GM19468 (cell line): ENCODE results near the gene MICAL1.
A peak's percentile ranks its signal among the peaks of the same experiment; 100 is the strongest.

ENCODE experiments used
- ATAC-seq: cut with Tn5 transposase; IDR thresholded peaks from one replicate; pipeline ENCODE4 v1.9.1; 2021; ENCODE audit warnings: mild to moderate bottlenecking, moderate library complexity, moderate number of reproducible peaks; ENCODE audit not compliant: unreplicated experiment; ENCODE audit errors: extremely low read depth

MICAL1 gene, protein sequence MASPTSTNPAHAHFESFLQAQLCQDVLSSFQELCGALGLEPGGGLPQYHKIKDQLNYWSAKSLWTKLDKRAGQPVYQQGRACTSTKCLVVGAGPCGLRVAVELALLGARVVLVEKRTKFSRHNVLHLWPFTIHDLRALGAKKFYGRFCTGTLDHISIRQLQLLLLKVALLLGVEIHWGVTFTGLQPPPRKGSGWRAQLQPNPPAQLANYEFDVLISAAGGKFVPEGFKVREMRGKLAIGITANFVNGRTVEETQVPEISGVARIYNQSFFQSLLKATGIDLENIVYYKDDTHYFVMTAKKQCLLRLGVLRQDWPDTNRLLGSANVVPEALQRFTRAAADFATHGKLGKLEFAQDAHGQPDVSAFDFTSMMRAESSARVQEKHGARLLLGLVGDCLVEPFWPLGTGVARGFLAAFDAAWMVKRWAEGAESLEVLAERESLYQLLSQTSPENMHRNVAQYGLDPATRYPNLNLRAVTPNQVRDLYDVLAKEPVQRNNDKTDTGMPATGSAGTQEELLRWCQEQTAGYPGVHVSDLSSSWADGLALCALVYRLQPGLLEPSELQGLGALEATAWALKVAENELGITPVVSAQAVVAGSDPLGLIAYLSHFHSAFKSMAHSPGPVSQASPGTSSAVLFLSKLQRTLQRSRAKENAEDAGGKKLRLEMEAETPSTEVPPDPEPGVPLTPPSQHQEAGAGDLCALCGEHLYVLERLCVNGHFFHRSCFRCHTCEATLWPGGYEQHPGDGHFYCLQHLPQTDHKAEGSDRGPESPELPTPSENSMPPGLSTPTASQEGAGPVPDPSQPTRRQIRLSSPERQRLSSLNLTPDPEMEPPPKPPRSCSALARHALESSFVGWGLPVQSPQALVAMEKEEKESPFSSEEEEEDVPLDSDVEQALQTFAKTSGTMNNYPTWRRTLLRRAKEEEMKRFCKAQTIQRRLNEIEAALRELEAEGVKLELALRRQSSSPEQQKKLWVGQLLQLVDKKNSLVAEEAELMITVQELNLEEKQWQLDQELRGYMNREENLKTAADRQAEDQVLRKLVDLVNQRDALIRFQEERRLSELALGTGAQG

DNA sequence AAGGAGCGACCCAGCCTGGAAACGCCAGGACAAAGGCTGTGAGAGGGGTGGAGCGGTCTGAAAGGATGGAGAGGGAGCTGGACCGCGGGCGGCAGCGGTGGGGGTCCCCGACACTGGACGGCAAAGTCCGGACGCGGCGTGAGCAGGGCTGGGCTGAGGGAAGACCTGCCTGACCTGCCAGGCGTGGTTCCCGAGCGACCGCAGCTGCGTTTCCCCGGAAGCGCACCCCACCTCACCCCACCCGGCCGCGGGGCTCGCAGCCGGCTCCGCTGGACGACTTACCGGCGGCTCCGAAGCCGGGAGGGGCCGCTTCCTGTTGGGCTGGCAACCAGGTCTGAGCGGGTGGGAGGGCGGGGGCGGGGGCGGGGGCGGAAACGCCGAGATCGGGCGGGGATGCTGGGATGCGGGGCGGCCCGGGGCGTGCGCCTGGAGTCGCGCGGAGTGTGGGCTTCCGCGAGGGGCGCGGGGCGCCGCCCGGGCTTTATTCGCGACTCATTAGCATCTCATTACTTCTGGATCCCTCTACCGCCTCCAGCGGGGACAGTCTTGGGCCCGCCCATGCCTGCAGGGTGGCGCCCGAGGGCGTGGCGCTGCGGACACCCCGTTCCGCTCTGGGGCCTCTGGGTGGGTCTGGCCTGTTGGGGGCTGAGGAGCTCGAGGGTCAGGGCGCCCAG, at the start of gene MICAL1:
TSS of gene MICAL1 (minus strand) at position 336 of the 674 bp plus-strand sequence. CDS start 1,576 bp downstream, outside the sequence.
- ATAC-seq: peak; percentile 67

DNA sequence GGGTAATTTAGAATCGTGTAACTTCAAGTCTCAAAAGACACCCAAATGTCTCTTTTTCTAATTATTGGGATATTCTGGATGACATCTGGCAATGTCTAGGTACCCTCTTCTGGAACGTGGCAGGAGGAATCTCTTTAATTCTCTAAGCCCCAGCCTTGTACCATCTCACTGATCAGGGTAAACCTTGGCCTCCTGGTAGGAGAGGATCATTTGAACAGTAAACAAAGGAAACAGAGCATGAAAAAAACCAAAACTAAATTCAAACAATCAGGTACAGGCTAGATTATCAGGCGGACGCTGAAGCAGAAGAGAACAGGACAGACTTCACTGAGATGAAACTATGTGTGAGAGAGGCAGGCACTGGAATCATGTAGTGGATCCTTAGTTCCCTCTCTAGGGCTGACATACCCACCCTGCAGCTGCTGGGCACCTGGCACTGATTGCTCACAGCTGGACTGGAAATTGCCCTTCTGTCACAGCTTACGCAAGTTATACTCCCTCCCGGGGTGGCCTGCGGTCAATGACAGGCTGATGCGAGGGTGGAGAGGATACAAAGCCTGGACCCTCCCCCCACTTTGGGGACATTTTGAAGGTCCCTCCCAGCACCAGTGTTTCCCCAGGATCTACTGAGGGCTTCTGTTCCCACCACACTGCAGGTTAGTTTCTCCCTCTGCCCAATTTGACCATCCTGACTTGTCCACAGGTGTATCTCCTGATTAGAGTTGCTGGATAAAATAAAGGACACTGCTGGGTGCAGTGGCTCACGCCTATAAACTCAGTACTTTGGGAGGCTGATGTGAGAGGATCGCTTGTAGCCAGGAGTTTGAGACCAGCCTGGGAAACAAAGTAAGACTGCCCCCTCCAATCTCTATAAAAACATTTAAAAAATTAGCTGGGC, 48.0 kb upstream of the MICAL1 start:
- ATAC-seq: no peak

DNA sequence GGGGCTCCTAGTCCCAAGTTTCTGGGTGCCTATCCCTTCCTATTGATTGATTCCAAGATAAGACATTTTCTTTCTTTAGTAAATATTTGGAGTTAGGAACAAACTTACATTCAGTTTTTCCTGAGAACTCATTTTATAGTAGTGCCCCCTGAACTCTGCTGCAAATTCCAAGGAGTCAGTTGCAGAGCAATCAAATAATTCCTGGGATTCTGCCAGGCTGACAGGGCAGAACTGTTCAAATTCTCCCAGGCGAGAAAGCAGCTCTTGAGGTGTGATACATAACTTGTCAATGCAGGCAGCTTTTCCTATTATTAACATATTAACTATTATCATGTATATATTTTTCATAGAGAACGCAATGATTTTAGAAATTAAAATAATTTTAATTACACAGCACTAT, 43.4 kb upstream of the MICAL1 start:
- no peak for ATAC-seq

DNA sequence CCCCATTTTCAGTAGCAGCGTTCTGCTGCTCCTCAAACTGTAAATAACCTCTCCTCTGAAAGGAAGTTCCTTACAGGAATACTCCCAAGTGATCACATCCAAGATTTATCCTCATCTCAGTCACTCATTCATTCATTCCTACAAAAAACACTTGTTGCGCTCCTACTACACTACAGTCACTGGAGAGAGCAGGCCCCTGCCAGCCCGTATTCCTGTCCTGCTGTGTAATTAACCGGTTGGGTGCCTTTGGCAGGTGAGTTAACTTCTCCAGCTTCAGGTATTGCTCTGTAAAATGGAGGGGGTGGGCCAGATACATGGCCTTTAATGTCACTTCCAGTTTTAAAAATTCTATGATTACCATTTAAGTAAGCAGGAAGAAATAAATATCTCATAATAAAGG, 42.5 kb upstream of the MICAL1 start:
- ATAC-seq: no peak

DNA sequence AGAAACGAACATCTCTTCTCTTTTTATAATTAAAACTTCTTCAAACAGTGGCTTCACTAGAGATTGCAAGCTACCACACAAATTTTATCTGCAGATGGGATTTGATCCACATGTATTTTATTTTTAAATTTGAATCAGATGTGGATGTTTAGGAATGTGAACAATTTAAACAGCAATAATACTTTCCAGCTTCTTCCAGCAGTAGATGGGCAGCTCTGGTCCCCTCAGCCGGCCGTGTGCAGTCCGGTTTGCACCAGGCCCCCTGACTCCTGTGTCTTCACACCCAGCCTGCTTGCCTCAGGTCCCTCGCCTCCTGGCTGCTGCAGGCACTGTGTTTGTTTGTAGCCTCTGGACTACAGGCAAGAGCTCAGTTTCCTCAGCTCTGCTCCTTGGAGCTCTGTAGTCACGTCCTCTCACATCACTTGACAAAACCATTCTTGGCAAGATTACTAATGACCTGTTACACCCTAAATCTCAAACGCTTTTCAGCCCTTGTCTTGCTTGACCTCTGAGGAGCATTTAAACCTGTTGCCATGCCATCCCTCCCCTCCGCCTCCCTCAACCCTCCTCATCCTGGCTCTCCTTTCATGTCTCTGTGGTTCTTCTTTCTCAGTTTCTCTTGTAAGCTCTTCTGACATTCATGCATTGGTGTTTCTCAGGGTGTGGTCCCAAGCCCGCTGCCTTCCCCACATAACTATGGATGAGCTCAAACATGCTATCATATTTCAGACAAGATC, 40.6 kb upstream of the MICAL1 start:
- no peak for ATAC-seq

DNA sequence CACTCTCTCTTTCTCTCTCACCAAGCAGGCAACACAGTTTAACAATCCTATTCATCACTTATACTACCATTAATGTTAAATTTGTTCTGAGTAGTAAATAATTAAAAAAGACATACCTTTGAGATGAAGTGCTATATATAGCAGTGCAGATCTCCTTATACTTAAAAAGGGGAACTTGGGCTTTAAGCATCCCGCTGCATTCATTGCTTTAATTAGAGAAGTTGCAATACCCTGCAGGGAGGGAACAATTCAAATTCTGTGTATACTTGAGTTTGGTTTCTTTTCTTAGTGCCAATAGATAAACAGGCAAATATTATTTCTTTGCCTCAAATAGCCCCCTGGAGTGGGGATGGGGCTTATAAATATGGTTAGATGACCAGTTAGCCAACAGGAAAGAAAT, 38.3 kb upstream of the MICAL1 start:
- ATAC-seq: no peak

DNA sequence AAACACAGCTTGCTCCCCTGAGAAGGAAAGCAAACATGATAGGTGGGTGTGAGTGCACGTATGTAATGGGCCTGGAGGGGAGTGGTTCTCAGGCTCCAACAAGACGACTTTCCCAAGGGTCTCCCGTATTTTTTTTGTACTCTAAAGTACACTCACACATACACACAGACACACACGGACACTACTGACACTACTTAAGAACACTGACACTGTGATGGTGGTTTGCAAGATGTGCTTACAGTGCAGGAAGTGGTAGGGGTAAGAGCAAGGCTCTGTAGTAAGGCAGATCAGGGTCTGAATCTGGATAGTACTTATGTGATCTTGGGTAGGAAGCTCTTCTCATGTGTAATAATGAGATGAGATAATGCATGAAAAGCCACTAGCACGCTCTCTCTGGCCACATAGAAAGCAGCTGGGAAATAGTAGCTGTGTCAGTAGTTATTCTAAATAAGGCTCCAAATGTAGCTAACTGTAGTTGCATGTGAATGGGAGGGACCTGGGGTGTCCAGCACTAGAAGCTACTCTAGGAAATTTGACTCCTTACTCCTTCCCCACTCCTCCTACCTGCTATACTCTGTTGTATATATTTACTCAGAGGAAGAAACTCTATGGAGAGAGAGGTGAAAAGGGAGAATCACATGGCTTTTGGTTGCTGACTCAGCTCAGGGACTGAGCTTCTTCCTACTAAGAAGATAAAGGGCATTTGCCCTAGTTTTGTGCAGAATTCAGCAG, 35.8 kb upstream of the MICAL1 start:
- peak; percentile 19 for ATAC-seq

DNA sequence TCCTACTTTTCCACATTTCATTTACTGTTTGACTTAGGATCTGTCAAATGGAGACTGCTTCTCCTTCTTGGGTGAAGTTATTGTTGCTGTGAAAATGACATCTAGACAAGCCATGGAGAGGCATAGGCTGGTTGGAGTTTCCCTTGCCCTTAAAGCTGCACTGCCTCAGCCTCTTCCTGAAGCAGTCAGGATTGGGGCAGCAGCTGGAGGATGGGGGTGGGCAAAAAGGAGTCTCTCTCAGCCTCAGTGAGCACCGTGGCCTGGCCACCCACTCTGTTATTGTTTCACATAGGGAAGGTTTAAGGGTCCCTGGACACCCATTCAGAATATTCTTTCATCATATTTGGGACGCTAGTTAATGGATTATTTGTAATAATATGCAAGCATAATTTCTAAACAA, 35.1 kb upstream of the MICAL1 start:
- ATAC-seq: no peak

DNA sequence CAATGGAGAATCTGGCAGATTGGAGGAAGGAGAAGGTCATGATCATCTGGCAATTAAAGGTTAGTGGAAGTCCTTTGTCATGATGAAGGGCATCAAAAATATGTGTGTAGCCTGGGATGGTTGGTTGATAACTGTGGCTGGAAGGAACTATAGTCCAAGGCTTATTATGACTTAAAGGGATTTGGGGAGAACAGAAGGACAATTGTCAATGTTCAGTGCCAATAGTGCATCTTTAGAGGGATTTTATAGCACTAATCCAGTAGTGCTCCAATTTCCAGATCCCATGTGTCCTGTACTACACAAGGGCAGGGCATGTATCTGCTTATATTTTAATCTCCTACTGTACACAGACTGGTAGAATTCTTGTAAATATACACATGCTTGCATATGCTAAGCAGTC, 32.4 kb upstream of the MICAL1 start:
- no peak for ATAC-seq

DNA sequence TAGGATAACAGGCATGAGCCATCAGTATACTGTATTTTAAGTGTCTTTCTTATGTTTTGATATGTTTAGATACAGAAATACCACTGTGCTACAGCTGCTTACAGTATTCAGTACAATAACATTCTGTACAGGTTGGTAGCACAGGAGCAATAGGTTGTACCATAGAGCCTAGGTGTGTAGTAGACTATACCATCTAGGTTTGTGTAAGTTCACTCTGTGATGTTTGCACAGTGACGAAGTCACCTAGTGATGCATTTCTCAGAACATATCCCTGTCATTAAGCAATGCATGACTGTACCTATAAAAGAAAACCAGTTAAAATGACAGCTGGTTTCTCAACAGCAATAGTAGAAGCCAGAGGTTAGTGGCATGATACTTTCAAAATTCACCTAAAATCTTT, 30.5 kb upstream of the MICAL1 start:
- no peak for ATAC-seq

DNA sequence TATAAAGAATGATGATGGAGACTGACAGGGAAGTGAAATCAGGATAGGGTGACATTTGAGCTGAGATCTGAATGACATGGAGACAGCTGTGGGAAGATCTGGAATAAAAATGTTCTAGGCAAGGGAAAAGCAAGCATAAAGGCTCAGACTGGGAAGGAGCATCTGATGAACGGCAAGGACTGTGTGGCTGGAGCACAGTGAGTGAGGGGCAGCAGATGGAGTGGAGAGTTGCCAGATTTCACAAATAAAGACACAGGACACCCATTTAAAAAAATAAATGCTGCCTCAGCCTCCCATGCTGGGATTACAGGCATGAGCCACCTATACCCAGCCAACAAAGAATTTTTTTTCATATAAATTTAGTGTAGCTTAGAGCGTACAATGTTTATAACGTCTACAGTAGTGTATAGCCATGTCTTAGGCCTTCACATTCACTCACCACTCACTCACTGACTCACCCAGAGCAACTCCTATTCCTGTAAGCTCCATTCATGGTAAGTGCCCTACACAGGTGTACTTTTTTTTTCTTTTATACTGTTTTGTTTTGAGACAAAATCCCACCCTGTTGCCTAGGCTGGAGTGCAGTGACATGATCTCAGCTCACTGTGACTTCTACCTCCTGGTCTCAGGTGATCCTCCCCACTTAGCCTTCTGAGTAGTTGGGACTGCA, 29.8 kb upstream of the MICAL1 start:
- no peak for ATAC-seq

DNA sequence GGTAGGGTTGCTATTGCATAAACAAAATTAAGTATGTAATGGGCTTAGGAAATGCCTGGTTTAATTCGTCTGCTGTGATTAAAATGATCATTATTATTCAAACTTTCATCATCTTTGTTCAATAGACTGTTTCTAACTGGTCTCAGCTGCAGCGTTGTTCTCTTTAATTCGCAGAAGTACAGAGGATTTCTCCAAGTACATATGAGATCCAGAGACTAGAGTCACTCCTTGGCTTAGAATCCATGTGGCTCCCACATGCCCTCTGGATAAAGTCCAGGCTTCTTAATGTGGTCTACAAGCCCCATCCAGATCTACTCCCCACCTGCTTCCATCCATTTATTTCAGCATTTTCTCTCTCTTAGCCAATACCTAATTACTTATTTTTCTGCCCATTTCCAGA, 28.6 kb upstream of the MICAL1 start:
- ATAC-seq: no peak

DNA sequence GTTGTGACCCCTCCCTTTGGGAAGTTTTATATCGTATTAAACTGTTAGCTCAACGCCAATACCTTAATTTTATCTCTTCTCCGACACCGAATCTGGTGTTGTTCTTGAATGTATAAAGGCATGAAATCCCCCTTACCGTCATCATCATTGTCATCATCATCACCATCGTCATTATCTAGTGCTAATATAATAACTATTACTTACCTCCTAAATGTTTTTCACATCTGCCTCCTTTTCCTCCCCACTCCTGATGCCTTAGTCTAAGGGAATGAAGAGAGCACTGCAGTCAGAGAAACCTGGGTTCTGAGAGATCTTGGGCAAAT, 28.1 kb upstream of the MICAL1 start:
- ATAC-seq: no peak

DNA sequence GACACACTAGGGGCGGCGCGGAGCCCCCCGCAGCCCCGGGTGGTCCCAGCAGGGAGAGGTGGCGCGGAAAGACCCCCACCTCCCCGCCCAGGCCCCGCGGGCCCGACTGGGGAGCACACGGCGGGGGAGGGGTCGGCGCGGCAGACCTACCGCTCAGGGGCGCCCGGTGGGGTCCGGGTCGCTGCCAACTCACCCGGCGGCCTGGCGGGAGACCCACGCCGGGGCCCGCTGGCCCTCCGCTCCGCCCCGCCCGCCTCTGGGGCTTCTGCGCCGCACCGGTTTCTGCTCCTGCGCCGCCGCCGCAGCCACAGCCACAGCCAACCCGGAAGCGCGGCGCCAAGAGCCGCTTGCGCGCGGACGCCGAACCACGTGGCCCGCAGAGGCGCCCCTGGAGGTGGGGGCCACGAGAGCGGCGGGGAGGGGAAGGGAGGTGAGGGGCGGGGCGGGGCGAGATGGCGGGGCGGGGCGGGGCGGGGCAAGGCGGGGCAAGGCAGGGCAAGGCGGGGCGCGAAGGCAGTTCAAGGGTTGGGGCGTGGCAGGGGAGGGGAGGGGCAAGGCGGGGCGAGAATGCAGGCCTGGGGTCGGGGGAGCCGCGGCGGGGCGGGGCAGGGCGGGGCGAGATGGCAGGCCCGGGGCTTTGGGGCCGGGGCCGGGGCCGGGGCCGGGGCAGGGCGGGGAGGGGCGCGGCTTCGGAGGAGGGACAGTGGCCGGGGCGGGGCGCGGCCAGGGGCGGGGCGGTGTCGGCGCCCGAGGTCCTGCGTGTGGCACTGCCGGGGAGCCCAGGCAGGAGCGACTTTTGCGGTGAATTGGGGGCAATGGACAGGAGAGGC, 27.5 kb upstream of the MICAL1 start, which contains the start of gene ZBTB24:
TSS of gene ZBTB24 (minus strand) at position 315 of the 830 bp plus-strand sequence. CDS start 1,193 bp downstream, outside the sequence.
- ATAC-seq: peak; percentile 82

DNA sequence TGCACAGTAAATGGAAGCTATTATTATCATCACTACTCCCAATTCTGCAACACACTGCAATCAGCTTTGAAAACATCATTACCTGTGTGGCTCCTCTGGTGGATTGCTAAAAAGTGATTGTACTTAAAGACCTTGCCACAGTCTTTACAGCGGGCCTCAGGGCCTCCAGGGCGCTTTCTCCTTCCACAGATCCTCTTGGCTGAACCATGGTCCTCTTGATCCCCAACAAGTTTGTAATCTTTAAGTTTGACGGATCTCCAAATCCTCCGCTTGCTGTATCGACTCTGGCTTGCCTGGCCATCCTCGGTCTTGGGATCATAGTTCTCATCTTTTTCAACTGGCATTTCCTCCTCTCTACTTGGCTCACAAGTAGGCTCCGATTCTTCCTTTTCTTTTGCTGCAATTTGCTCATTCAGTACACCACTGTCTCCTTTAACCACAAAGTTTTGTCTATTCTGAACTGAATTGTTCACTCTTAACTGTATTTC, 25.5 kb upstream of the MICAL1 start:
- ATAC-seq: no peak

DNA sequence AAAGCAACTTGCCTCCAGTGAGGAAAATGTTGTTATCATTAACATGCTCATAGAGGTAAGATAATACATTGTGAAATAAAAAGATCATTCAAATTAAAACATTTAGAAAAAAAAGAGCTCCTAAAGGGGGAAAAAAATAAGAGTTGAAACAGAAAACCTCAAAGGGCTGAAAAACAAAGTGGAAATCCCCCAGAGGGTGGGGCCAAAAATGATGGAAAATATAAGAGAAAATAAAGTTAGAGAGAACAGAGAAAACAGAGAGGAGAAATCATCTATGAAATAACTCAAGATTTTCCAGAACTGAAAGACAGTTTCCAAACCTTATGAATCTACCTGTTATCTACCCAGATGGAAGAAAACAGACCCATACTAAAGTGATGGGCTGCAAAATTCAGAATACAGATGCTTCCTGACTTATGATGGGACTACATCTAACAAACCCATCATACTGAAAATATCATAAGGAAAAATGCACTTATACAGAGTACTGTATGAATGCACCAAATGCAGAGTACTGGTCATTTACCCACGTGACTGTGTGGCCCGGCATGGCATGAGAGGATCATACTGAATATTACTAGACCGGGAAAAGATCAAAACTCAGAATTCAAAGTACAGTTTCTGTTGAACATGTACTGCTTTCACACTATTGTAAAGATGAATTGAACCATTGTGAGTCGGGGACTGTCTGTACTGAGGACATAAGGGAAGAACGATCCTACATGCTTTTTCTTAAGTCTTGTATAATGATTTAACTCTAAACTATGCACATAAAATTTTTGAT, 23.5 kb upstream of the MICAL1 start:
- ATAC-seq: no peak
